G401 (cell line): Measurements from ENCODE around the gene SMAD5. TPM values are rescaled to one million over a fixed set of nuclear protein-coding genes. Genes with fewer than 3 reads are reported as not detected.
A peak's percentile ranks its signal among the peaks of the same experiment; 100 is the strongest.

Experiments used
- DNase-seq: peaks from one replicate; pipeline ENCODE4 v3.0.0-alpha.2; 2015; ENCODE audit warnings: low spot score
- in situ Hi-C: cut with HindIII; loops from 2 replicates; pipeline ENCODE4 v1.10.0; 2016; ENCODE audit warnings: low sequenced_read_pairs, mixed read lengths
- total RNA-seq: library from RNA; depleted of rRNA; stranded (reverse); fragments of >200 nt; shearing (Covaris generic); gene quantifications from 2 replicates; pipeline ENCODE4 v1.2.3, GENCODE V29; 2014

Gene SMAD5
- total RNA-seq, 1 experiment from 2014 or later, result 42.3 TPM

DNA sequence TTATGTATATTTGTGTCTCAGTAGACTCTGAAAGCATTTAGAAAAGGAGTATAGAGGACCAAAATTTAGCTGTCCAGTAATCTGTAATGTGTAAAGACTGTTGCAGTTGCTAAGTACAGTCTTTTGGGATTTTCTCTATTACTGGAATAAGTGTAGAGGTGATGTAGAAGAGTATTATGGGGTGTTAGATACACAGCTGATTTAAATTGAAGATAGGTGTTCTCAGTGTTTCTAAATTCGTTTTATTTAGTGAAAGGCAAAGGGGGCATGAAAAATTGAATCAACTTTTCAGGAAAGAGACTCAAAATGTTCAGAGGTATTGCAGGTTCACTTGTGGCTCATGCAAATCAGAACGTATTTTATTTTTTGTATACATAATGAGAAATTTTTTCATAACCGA is 13.6 kb downstream of the SMAD5 start:
- no peak for DNase-seq
- in situ Hi-C loops, result no loop called here

DNA sequence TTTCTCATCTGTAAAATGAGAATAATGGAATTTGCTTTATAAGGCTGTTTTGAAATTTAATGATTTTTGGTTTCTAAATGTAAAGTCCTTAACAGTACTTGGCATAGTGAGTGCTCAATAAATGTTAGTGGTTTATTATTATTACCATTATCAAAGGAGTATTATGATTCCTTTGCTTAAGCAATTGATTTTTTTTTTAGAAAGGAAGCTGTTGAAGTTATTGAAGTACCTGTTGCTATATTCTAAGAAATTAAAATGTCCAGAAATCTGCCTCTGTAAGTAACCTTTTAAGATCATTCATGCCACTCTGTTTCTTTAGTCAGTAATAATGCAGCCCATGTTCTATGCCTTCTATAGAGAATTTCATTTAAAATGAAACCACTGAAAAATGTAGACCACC is 15.0 kb downstream of the SMAD5 start:
- no peak for DNase-seq
- in situ Hi-C loops, result no loop called here

DNA sequence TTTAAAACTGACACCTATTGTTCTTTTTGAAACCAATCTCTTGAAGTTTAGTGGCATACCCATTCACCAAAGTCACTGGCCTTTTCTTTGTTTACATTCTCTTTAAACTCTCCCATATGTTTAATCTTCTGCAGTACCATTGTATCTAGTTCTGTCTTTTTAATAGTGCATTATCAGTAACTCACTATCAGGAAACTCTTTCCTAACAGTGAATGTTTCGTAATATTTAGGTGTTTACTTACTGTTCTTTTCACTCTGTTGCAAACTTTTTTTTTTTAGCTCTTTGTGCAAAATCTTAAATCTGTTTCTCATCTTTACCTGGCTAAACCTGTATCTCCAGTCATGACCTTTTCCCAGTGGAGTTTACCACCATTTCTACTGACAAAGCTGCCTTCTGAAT is 17.2 kb downstream of the SMAD5 start:
- in situ Hi-C loops, result no loop called here
- no peak for DNase-seq

DNA sequence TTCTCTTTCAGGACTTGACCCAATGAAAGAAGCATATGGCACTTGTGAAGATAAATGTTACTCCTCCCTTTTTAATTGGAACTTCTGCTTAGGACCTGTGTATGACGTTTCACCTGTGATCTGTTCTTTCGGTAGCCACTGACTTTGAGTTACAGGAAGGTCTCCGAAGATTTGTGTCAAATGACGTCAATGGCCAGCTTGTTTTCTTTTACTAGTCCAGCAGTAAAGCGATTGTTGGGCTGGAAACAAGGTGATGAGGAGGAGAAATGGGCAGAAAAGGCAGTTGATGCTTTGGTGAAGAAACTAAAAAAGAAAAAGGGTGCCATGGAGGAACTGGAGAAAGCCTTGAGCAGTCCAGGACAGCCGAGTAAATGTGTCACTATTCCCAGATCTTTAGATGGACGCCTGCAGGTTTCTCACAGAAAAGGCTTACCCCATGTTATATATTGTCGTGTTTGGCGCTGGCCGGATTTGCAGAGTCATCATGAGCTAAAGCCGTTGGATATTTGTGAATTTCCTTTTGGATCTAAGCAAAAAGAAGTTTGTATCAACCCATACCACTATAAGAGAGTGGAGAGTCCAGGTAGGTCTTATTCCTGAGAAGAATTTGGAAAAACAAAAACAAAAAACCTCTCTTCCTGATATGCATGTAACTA is 21.1 kb downstream of the SMAD5 start:
- in situ Hi-C loops, result no loop called here
- no peak for DNase-seq

DNA sequence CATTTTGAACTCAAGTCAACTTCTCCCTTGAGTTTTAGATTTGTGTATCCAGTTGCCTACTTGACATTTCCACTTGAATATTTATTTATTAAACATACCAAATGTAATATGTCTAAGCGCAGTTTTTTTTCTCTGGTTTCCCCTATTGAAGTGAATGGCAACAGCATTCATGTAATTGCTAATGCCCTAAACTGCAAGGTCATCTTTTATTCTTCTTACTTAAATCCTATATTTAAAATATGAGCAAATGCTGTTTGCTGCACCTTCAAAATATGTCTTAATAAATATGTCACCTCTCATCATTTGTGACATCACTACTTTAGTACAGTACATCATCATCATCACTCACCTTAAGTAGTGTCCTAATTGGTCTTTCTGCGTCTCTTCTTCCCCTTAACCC is 22.4 kb downstream of the SMAD5 start:
- no peak for DNase-seq
- in situ Hi-C loops, result no loop called here

DNA sequence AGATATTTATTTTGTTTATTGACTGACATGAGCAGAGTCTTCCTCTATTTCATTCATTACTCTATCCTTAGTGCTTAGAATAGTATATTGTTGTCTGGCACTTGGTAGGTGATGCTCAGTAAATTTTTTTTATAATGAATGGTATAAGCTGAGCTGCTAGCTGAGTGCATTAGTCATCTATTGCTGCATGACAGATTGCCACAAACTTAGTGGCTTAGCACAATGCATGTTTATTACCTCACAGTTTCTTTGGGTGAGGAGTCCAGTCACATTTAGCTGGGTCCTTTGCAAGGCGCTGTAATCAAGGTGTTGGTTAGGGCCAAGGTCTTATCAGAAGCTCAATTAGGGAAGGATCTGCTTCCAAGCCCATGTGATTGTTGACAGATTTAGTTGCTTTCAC is 23.1 kb downstream of the SMAD5 start:
- in situ Hi-C loops, result no loop called here
- DNase-seq, result no peak

DNA sequence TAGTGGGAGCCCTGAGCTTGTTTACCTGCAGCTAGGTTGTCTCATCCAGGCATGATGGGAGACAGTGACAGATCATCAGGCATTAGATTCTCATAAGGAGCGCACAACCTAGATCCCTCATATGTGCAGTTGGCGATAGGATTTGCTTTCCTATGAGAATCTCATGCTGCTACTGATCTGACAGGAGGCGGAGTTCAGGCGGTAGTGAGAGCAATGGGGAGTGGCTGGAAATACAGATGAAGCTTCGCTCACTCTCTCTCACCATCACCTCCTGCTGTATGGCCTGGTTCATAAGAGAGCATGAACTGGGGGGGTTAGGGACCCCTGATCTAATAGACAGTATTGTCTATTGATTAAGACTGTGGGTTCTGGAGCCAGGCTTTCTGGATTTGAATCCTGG is 24.9 kb downstream of the SMAD5 start:
- in situ Hi-C loops, result no loop called here
- DNase-seq, result no peak

DNA sequence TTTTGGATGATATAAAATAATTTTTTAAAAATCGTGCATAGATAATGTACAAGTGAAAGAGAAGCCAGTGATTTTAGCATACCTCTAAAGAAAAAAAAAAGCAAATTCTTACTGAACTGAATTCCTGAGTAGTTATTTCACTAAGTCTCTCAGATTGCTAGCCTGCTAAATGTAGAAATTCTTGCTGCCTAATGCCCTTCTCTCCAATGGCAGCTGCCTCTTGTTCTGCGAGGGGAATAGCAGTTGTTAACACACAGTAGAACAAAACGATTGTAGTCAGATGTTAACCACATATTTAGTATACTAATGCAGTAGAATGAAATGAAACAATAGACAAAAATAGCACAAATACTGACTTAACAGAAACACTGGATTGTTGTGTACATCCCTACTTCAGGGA is 26.8 kb downstream of the SMAD5 start:
- no peak for DNase-seq
- in situ Hi-C loops, result no loop called here

DNA sequence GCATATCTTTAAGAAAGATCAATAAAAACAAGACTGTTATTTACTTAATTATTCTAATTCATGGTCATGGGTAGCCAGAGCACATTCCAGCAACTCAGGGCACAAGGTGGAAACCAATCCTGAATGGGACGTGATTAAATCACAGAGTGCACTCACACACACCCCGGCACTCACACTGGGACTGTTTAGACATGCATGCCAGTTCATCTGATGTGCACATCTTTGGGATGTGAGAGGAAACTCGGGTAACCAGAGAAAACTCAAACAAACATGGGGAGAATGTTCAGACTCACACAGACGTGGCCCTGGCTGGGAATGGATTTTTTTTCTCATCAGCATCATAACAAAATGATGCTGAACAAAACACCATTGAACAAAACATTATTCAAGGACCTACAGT is 29.4 kb downstream of the SMAD5 start:
- DNase-seq, result no peak
- in situ Hi-C loops, result no loop called here

DNA sequence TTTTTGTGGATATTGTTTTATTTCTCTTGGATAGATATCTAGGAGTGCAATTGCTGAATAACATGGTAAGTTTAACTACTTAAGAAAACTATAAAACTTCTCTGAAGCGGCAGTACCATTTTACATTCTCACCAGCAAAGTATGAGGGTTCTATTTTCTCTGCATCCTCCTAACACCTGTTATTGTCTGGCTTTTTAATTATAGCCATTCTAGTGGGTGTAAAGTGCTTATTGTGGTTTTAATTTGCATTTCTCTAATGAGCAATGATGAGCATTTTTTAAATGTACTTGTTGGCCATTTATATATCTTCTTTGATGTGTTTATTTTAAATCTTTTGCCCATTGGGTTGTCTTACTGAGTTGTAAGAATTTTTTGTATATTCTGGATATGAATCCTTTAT is 31.6 kb downstream of the SMAD5 start:
- in situ Hi-C loops, result no loop called here
- no peak for DNase-seq

DNA sequence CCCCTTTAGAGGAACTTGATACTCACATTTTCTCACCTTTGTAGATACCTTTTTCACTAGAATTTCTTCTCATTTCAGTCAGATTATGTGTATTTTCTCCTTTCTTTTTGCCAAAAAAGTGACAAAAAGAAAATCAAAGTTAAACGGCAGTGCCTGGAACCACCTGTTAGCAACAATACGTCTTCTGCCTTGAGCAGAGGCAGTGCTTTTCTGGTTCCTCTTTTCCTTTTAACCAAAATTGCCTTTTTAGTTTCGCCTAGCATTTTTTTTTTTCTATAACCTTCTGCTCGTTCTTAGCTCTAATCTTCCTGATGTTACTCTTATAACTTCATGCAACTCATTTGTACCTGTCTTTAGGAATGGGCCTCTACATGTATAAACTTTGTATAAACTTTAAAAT is 34.3 kb downstream of the SMAD5 start:
- DNase-seq, result no peak
- in situ Hi-C loops, result no loop called here

DNA sequence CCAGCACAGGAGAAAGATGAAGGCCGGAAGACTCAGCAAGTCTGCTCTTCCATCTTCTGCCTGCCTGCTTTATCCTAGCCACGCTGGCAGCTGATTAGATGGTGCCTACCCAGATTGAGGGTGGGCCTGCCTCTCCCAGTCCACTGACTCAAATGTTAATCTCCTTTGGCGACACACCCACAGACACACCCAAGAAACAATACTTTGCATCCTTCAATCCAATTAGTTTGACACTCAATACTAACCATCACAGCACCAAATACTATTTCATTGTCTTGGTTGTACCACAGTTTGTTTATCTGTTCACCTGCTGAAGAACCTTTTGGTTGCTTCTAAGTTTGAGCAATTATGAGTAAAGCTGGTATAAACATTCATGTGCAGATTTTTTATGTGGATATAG is 36.6 kb downstream of the SMAD5 start:
- DNase-seq, result no peak
- in situ Hi-C loops, result no loop called here

DNA sequence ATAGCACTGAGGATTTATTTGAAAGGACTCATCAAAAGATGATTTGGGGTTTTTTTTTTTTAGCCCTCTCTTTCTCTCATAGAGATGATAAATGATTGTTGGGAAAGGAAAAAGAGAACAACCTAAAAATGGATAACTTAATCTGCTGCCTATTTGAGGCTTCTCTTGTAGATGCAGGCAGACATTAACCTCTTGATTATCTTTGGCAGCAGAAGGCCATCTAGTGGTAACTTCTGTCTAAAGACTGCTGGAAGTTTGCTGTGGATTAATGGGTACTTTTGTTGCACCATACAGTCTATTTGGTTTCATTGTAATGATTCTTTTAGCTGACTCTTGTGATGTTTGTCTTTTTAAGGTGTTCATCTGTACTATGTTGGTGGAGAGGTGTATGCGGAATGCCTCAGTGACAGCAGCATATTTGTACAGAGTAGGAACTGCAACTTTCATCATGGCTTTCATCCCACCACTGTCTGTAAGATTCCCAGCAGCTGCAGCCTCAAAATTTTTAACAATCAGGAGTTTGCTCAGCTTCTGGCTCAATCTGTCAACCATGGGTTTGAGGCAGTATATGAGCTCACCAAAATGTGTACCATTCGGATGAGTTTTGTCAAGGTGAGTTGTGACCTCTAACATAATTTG is 41.5 kb downstream of the SMAD5 start:
- in situ Hi-C loops, result no loop called here
- DNase-seq, result peak; percentile 65

DNA sequence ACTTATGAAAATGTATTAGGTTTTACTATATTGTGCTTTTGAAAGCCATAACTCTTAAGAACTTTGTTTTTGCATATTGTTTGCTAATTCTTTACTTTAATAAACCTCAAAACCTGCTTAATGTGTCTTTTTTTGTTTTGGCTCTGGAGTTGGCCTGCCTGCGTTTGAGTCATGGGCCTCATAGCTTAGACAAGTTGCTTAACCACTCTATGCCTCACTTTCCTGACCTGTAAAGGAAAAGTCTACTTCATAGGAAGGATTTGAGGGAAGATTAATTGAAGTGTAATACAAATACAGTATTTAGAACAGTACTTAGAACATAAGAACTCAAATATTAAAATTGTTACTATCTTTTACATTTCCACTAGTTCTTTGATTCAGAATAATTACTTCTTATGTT is 50.0 kb downstream of the SMAD5 start:
- in situ Hi-C loops, result no loop called here

DNA sequence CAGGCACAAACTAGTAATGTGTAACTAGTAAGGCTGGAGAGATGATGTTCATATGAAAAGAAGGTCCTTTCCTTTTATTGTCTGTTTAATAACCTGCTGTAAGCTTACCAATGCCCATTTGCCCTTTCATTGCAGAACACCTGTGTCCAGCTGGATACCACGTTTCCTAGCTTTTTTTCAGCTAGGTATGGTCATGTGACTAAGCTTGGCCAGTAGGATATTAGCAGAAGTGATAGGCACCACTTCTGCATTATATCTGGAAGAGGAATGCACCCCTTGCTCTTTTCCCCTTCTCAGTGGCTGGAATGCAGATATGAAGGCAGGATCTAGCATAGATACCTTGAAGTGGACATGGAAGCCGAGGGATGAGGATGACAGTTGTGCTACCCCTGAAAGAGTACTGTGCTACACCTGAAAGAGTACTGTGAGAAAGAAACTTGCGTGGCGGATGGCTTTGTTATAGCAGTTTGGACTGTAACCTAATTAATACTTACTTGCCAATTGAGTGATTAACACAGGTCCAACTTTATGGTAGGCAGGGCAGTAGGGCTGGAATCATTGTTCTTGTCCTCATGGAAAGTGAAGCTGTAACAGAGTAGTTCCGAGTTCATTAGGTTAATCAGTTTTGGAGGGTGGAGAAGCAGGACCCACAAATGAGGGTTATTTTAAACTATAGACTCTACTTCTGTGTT is 53.5 kb downstream of the SMAD5 start:
- no peak for DNase-seq
- in situ Hi-C loops, result no loop called here

More for the DNA sequence above, 50.0 kb downstream of the SMAD5 start:
- DNase-seq, result no peak

DNA sequence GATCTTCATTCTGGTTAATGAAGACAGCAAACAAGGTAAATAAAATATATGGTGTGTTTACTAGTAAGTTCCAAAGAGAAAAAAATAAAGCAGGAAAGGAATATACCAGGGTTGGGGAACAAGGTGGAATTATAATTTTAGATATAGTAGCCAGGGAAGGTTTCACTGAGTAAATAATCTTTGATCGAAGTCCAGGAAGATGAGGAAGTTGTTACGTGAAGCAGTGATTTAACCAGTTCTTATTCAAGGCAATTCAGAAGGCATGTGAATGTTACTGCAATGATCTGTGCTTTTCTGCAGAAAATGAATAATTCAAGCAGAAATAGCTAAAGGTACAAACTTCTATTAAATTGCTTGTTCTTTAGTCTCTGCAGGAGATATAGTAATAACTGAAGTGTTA is 54.2 kb downstream of the SMAD5 start:
- no peak for DNase-seq
- in situ Hi-C loops, result no loop called here

DNA sequence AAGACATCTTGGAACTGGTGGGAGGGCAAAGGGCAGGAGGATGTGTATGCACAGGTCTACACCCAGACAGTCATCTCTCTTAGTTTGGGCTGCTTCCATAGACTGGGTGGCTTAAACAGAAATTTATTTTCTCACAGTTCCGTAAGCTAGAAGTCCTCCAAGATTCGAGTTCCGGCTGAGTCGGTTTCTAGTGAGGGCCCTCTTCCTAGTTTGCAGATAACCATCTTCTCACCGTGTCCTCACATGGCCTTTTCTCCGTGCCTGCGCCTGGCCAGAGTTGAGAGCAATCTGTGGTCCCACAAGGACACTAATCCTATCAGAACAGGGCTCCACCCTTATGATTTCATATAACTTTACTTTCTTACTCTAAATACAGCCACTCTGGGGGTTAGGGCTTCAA is 56.2 kb downstream of the SMAD5 start:
- DNase-seq, result no peak
- in situ Hi-C loops, result no loop called here

DNA sequence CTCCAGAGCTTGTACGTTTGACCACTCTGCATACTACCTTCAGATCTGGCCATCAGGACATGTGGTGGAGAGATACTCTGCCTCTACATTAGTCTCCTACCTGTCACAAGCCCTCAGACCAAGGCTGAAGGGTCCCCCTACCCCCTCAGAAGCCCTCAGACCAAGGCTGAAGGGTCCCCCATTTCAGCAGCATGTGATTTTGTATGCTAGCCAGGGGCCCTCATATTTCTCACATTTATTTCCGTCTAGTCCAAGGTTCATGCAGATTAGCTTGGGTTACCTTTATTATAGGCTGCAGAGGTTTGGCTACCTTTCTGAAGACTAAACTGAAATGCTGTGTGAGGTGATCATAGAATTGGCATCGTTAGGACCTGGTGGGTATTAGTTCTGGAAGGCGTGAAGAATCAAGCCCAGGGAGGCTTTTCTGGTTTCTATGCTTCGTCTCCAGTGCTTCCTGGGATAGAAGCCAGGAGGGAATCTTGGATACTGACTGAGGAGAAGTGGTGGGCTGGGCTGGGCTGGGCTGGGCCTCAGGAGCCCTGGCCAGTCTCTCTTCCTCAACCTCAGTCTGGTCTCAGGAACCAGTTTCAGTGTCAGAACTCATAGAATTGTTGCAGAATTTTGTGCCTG is 57.6 kb downstream of the SMAD5 start:
- in situ Hi-C loops, result no loop called here
- DNase-seq, result no peak

DNA sequence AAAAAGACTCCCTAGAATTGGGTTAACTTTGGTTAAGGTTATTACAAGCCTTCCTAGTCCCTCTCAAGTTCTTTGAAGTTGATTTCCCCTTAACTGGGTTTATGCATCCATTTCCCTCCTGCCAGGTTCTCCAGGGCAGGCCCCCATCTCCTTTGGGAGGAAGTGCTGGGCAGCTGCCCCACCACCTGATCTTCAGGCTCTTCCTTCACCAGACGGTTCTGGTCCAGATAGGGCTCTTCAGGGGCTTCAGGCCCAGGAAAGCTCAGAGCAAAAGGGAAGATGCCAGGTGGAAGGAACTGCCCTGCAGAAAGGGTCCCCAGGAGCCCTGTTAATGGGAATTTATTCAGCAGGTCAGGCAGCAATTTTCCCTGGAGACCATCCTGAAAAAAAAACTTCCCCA is 58.3 kb downstream of the SMAD5 start:
- in situ Hi-C loops, result no loop called here
- DNase-seq, result no peak

DNA sequence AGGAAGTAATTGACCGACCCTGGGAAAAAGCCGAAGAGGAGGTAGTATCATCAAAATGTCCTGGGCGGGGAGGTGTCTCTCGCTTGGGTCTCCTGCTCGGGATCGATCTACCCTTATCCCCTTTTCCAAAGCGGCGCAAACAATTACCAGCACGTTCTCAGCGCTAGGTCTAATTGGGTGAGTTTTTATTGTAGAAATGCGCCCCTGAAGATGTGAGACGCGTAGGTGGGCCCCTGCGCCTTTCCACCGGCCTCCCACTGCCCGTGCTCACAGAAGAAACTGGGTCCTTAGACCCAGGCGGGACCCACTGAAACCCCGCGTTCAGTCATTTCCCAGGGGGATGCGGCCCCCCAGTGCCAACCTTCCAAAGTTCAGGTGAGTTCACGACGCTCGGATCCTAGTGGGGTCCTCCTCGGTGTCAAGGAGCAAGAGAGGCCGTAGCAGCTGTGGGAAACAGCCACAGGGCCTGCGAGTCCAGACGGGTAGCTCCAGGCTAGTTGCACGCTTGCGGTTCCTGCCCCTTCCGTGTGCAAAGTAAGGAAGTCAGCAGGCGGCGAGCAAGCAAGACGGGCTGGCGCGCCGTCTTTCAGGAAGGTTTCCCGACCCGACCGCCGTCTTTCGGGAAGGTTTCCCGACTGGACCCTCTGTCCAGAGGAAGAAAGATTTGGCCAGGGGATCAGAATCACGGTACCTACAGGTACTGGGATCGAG is 58.8 kb downstream of the SMAD5 start:
- in situ Hi-C loops, result no loop called here
- DNase-seq, result no peak
